ENCODE results near the gene NID1. TPM values are rescaled to one million over a fixed set of nuclear protein-coding genes. Genes with fewer than 3 reads are reported as not detected.
A peak's percentile ranks its signal among the peaks of the same experiment; 100 is the strongest.

Gene NID1
- total and polyA plus RNA-seq, 9 of the 15 experiments (the other 6 are each of a cell fraction or from before 2014, with no cell fraction given), result 0.22 TPM; not detected in 8

- TF ChIP-seq POLR3A (IDR thresholded peaks at IDR 0.05; ENCODE audit: borderline replicate concordance, extremely low read depth, insufficient read depth, insufficient read length), result no peak
Measured at GRCh38 chr1:236013330-236013729, 51.6 kb downstream of the NID1 start (continued).

- no peak for TF ChIP-seq HMG20A (CRISPR knock-in tag; conservative IDR thresholded peaks at IDR 0.05)
- no peak for TF ChIP-seq TFAM (CRISPR knock-in tag; conservative IDR thresholded peaks at IDR 0.05)
- no peak for TF ChIP-seq ERF (CRISPR knock-in tag; IDR thresholded peaks at IDR 0.05)
- TF ChIP-seq ZNF668 (CRISPR knock-in tag; IDR thresholded peaks at IDR 0.05), result no peak
- TF ChIP-seq, protein P1, sequence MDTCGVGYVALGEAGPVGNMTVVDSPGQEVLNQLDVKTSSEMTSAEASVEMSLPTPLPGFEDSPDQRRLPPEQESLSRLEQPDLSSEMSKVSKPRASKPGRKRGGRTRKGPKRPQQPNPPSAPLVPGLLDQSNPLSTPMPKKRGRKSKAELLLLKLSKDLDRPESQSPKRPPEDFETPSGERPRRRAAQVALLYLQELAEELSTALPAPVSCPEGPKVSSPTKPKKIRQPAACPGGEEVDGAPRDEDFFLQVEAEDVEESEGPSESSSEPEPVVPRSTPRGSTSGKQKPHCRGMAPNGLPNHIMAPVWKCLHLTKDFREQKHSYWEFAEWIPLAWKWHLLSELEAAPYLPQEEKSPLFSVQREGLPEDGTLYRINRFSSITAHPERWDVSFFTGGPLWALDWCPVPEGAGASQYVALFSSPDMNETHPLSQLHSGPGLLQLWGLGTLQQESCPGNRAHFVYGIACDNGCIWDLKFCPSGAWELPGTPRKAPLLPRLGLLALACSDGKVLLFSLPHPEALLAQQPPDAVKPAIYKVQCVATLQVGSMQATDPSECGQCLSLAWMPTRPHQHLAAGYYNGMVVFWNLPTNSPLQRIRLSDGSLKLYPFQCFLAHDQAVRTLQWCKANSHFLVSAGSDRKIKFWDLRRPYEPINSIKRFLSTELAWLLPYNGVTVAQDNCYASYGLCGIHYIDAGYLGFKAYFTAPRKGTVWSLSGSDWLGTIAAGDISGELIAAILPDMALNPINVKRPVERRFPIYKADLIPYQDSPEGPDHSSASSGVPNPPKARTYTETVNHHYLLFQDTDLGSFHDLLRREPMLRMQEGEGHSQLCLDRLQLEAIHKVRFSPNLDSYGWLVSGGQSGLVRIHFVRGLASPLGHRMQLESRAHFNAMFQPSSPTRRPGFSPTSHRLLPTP (IDR thresholded peaks at IDR 0.05; ENCODE audit: borderline replicate concordance, extremely low read depth, insufficient read length), result no peak
- no peak for TF ChIP-seq ZNF589 (CRISPR knock-in tag; IDR thresholded peaks at IDR 0.05; ENCODE audit: low read depth)
- TF ChIP-seq, protein P2, sequence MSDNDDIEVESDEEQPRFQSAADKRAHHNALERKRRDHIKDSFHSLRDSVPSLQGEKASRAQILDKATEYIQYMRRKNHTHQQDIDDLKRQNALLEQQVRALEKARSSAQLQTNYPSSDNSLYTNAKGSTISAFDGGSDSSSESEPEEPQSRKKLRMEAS (CRISPR knock-in tag; IDR thresholded peaks at IDR 0.05), result peak; percentile 49; the same call in 1 of the 2 replicates
- H3K4me2 ChIP-seq (ENCODE audit: insufficient read depth, low read length), result no peak overlapping the region
- no peaks in the 10 kb centered on the region for H3K9me3 ChIP-seq (replicated peaks; ENCODE audit: control insufficient read depth, insufficient read depth, low read depth, low read length)
- CTCF ChIA-PET (ENCODE audit: low intra/inter-chr PET ratio), result no interaction called here
- no peaks in the 10 kb centered on the region for H3K9me1 ChIP-seq (ENCODE audit: control insufficient read depth, insufficient read depth, low read length)
- 2% methylated on average over 11 of the region's 11 CpGs for WGBS (ENCODE audit: insufficient coverage, low coverage, missing lambda C conversion rate)
- in situ Hi-C loops (cut with MboI), result no loop called here
- no peak overlapping the region for H2AFZ ChIP-seq (ENCODE audit: low read depth, low read length)
- H3K36me3 ChIP-seq (ENCODE audit: control insufficient read depth, insufficient read depth, low read length), result no peaks in the 10 kb centered on the region
- no peak overlapping the region for H3K4me3 ChIP-seq
- POLR2A ChIA-PET, result no interaction called here
- ATAC-seq (no peak), FAIRE-seq (no peak), DNase-seq (ENCODE audit: extremely low read depth in 1 of 4, low spot score in 3 of 4) (no peak)
- H3K9ac ChIP-seq (ENCODE audit: insufficient read depth in 1 of 2, low read depth in 2 of 2, low read length in 2 of 2), result no peak overlapping the region
- BruUV-seq (replicated peaks), result no TSS peak
- H3K27ac ChIP-seq (ENCODE audit: extremely low read depth, low read depth, low read length), result no peak overlapping the region
- intact Hi-C loops (cut with micrococcal nuclease), result no loop called here
- no peaks in the 10 kb centered on the region for H3K79me2 ChIP-seq (ENCODE audit: control insufficient read depth, insufficient read depth, low read length)
- peaks cover 9 to 37% of the 10 kb centered on the region in 2 experiments; a peak in 4 of 5 replicates for H3K27me3 ChIP-seq (ENCODE audit: control insufficient read depth in 2 of 2, insufficient read depth in 2 of 2, low read length in 2 of 2)
- no peaks in the 10 kb centered on the region for H4K20me1 ChIP-seq (replicated peaks; ENCODE audit: control insufficient read depth, insufficient read depth, low read length)
- H3K4me1 ChIP-seq (replicated peaks in 1 of 2; ENCODE audit: control insufficient read depth in 2 of 2, insufficient read depth in 2 of 2, low read length in 2 of 2), result no peaks in the 10 kb centered on the region
Measured at GRCh38 chr1:236011641-236012040, 53.2 kb downstream of the NID1 start.

Measured in K562 (cell line).